ENCODE measurements around the gene SMARCC1. TPM values are rescaled to one million over a fixed set of nuclear protein-coding genes. Genes with fewer than 3 reads are reported as not detected.

Gene SMARCC1
- total and polyA plus RNA-seq, 2 of the 4 experiments (the other 2 are of a cell fraction): 18.6 to 39.6 TPM

DNA sequence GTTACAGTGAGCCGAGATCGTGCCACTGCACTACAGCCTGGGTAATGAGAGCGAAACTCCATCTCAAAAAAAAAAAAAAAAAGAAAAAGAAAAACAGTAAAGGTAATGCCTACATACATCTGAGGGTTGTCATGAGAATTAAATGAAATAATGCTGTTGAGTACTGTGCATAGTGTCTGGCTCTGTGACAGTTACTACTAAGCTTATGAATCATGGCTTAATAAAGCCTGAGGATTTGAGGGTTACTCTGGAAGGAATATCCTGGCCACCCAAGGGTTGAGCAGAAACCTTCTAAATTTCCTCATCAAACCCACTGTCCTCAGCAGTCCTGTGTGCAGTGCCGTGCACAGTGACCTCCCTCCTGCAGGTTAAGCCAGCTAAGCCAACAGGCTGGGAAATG is 241.4 kb downstream of the SMARCC1 start:
- Histone ChIP-seq H3K56ac (ENCODE audit: extremely low read depth, insufficient read depth, low read length) (no peak overlapping the region), H2AK9ac (replicated peaks; ENCODE audit: low read depth, low read length, poor library complexity) (no peak overlapping the region), H3K9me3 (ENCODE audit: control insufficient read depth, insufficient read depth, low read length) (no peaks in the 10 kb centered on the region), H4K5ac (ENCODE audit: low read depth, low read length) (no peak overlapping the region), H3K23ac (ENCODE audit: low read depth, low read length) (no peak overlapping the region), H3K4me2 (ENCODE audit: low read depth, low read length) (no peak overlapping the region), H2BK5ac (ENCODE audit: low read depth, low read length, poor library complexity, severe bottlenecking) (no peak overlapping the region), H3K27me3 (ENCODE audit: control insufficient read depth, insufficient read depth, low read length) (peaks cover 9% of the 10 kb centered on the region), H3K36me3 (ENCODE audit: control insufficient read depth, insufficient read depth, low read length) (no peaks in the 10 kb centered on the region), H2BK15ac (ENCODE audit: low read depth, low read length) (no peak overlapping the region), H3K9ac (ENCODE audit: low read depth, low read length) (no peak overlapping the region), H3K14ac (replicated peaks; ENCODE audit: low read depth, low read length) (no peak overlapping the region), H3K27ac (ENCODE audit: insufficient read depth, low read length) (no peak overlapping the region), H3K79me1 (ENCODE audit: low read depth in 1 of 2, low read length in 2 of 2) (no peaks in the 10 kb centered on the region), H3K18ac (ENCODE audit: low read depth, low read length) (no peak overlapping the region), H4K20me1 (ENCODE audit: insufficient read depth, low read length) (no peaks in the 10 kb centered on the region), H2AFZ (replicated peaks; ENCODE audit: low read length, poor library complexity) (peak overlapping the region; percentile 56), H3K4me1 (ENCODE audit: control insufficient read depth, insufficient read depth, low read length) (no peaks in the 10 kb centered on the region), H3K9me1 (ENCODE audit: insufficient read depth, low read length) (0 out of 2 replicates have a peak, but pooled peaks cover 3% of the 10 kb centered on the region), H3K4me3 (ENCODE audit: insufficient read depth, low read depth, low read length) (no peak overlapping the region), H2BK20ac (ENCODE audit: low read depth, low read length) (no peak overlapping the region), H3K4ac (ENCODE audit: low read depth, low read length) (no peak overlapping the region), H4K91ac (ENCODE audit: insufficient read depth, low read depth, low read length) (no peak overlapping the region), H2BK120ac (ENCODE audit: low read depth, low read length) (no peak overlapping the region), H2AK5ac (ENCODE audit: low read depth, low read length) (no peak overlapping the region), H4K8ac (ENCODE audit: low read depth in 2 of 2, low read length in 2 of 2) (no peak overlapping the region)
- POLR2A ChIA-PET (ENCODE audit: unreplicated experiment): no interaction called here
- peak; percentile 21 for DNase-seq
- CTCF ChIA-PET: no interaction called here
- no peak for TF ChIP-seq RAD21 (IDR thresholded peaks at IDR 0.05; ENCODE audit: low read length)
- no peak for TF ChIP-seq NFE2L2 (IDR thresholded peaks at IDR 0.05; ENCODE audit: low read depth, low read length)
- no peak for TF ChIP-seq BHLHE40 (IDR thresholded peaks at IDR 0.05; ENCODE audit: low read depth, low read length)
- TF ChIP-seq, protein P1, sequence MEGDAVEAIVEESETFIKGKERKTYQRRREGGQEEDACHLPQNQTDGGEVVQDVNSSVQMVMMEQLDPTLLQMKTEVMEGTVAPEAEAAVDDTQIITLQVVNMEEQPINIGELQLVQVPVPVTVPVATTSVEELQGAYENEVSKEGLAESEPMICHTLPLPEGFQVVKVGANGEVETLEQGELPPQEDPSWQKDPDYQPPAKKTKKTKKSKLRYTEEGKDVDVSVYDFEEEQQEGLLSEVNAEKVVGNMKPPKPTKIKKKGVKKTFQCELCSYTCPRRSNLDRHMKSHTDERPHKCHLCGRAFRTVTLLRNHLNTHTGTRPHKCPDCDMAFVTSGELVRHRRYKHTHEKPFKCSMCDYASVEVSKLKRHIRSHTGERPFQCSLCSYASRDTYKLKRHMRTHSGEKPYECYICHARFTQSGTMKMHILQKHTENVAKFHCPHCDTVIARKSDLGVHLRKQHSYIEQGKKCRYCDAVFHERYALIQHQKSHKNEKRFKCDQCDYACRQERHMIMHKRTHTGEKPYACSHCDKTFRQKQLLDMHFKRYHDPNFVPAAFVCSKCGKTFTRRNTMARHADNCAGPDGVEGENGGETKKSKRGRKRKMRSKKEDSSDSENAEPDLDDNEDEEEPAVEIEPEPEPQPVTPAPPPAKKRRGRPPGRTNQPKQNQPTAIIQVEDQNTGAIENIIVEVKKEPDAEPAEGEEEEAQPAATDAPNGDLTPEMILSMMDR (conservative IDR thresholded peaks at IDR 0.05; ENCODE audit: low read depth, low read length): no peak
- no peak for TF ChIP-seq MXI1 (IDR thresholded peaks at IDR 0.05; ENCODE audit: borderline replicate concordance, low read depth, low read length)
- TF ChIP-seq RFX5 (IDR thresholded peaks at IDR 0.05; ENCODE audit: low read depth, low read length): no peak
- TF ChIP-seq, protein P2, sequence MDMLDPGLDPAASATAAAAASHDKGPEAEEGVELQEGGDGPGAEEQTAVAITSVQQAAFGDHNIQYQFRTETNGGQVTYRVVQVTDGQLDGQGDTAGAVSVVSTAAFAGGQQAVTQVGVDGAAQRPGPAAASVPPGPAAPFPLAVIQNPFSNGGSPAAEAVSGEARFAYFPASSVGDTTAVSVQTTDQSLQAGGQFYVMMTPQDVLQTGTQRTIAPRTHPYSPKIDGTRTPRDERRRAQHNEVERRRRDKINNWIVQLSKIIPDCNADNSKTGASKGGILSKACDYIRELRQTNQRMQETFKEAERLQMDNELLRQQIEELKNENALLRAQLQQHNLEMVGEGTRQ (IDR thresholded peaks at IDR 0.05; ENCODE audit: low read depth, low read length): no peak
- no peak for TF ChIP-seq CEBPB (IDR thresholded peaks at IDR 0.05; ENCODE audit: low read depth, low read length)
- TF ChIP-seq MAZ (IDR thresholded peaks at IDR 0.05; ENCODE audit: borderline replicate concordance, low read depth, low read length): no peak
- TF ChIP-seq, protein P3, sequence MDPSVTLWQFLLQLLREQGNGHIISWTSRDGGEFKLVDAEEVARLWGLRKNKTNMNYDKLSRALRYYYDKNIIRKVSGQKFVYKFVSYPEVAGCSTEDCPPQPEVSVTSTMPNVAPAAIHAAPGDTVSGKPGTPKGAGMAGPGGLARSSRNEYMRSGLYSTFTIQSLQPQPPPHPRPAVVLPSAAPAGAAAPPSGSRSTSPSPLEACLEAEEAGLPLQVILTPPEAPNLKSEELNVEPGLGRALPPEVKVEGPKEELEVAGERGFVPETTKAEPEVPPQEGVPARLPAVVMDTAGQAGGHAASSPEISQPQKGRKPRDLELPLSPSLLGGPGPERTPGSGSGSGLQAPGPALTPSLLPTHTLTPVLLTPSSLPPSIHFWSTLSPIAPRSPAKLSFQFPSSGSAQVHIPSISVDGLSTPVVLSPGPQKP (IDR thresholded peaks at IDR 0.05; ENCODE audit: borderline replicate concordance, low read depth, low read length): no peak
- no peak for TF ChIP-seq POLR2A (IDR thresholded peaks at IDR 0.05; ENCODE audit: low read depth, low read length)
- no peak for TF ChIP-seq CHD1 (IDR thresholded peaks at IDR 0.05; ENCODE audit: low read depth, low read length)
- TF ChIP-seq MAFK (IDR thresholded peaks at IDR 0.05; ENCODE audit: low read depth, low read length): no peak
- peak; percentile 58; the same call in 1 of the 2 replicates for ATAC-seq (ENCODE audit: low read depth)
- no CpG with 5 or more reads among the region's 4 CpGs for WGBS, 2 experiments (ENCODE audit: extremely low coverage in 2 of 2, insufficient read length in 1 of 2)
- in situ Hi-C loops (cut with MboI; ENCODE audit: low sequenced_read_pairs) (no loop called here), intact Hi-C loops (cut with micrococcal nuclease) (no loop called here), dilution Hi-C loops (cut with HindIII; ENCODE audit: low sequenced_read_pairs, unreplicated experiment) (no loop called here)
- BruUV-seq (replicated peaks): no TSS peak
